Progenitor cell of endocrine pancreas (in vitro differentiated cells): ENCODE measurements around the gene FIGNL2. TPM values are rescaled to one million over a fixed set of nuclear protein-coding genes. Genes with fewer than 3 reads are reported as not detected.

Source experiments
- DNase-seq: peaks from one replicate; pipeline ENCODE4 v3.0.0; 2021; ENCODE audit warnings: low spot score; ENCODE audit not compliant: unreplicated experiment
- H3K27ac Mint-ChIP-seq: 2 replicates; pipeline ENCODE4 v1.8.0; 2021; ENCODE audit warnings: mild to moderate bottlenecking, moderate library complexity, mixed read lengths
- H3K27me3 Mint-ChIP-seq: 2 replicates; pipeline ENCODE4 v1.8.0; 2021; ENCODE audit warnings: mixed read lengths
- H3K36me3 Mint-ChIP-seq: 2 replicates; pipeline ENCODE4 v1.8.0; 2022; ENCODE audit warnings: mixed read lengths; ENCODE audit not compliant: insufficient read depth
- H3K4me1 Mint-ChIP-seq: 2 replicates; pipeline ENCODE4 v1.8.0; 2021; ENCODE audit warnings: low read depth, mixed read lengths
- H3K4me3 Mint-ChIP-seq: 2 replicates; pipeline ENCODE4 v1.8.0; 2021; ENCODE audit warnings: low read depth, mild to moderate bottlenecking, moderate library complexity, mixed read lengths
- H3K9me3 Mint-ChIP-seq: 2 replicates; pipeline ENCODE4 v1.8.0; 2021; ENCODE audit warnings: low read depth, mixed read lengths
- CTCF ChIP-seq: fragments of 200-600 bp; sonication (generic); IDR thresholded peaks from one replicate; pipeline ENCODE4 v1.5.0; 2021; ENCODE audit warnings: antibody characterized with exemption, mild to moderate bottlenecking; ENCODE audit not compliant: unreplicated experiment
- total RNA-seq: library from RNA; stranded (reverse); gene quantifications from 2 replicates; pipeline ENCODE4 v1.2.1, GENCODE V29; 2021

The FIGNL2 gene
- total RNA-seq, 1 donor from 2014 or later, result 46.7 TPM

DNA sequence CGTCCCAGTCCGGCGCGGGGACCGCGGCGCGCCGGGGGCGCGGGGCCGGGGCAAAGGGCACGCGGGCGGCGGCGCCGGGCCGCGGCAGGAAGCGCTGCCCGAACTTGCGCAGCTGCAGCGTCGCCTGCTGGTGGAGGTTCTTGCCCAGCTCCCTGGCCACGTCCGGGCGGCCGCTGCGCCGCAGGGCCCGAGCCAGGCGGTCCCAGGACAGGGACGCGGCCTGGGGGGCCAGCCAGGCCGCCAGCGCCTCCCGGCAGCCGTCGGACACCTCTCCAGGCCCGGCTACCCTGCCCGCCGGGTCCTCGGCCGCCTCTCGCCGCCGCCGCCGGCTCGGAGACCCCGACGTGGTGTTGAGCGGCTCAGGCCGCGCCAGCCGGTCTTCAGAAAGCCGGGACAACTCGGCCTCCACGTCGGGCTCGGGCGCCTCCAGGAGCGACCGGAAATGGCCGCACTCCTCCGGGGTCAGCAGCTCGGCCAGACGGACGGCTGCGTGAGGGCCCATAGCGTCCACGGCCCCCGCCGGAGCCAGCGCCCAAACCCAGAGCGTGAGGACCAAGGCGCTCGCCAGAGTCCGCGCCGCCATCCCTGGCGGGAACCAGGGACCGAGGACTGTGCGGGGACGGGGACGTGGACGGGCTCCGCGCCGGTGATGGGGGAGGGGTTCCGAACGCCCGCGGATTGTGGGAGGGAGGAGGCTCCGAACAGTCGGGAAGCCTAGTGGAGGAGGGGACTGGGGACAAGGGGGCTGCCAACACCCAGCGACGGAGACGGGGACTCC lies 34.0 kb downstream of the FIGNL2 start:
- H3K4me3 Mint-ChIP-seq, result peak overlapping the region; percentile 68
- no peak overlapping the region for H3K27ac Mint-ChIP-seq
- peaks cover 16% of the 10 kb centered on the region for H3K27me3 Mint-ChIP-seq
- H3K9me3 Mint-ChIP-seq, result no peaks in the 10 kb centered on the region
- peaks cover 8% of the 10 kb centered on the region for H3K4me1 Mint-ChIP-seq
- no peaks in the 10 kb centered on the region for H3K36me3 Mint-ChIP-seq
- TF ChIP-seq CTCF, result peak; percentile 70
- peak; percentile 71 for DNase-seq

- no peak for DNase-seq
- peak overlapping the region; percentile 21 for H3K4me3 Mint-ChIP-seq
- no peaks in the 10 kb centered on the region for H3K9me3 Mint-ChIP-seq
- peaks cover 16% of the 10 kb centered on the region for H3K27me3 Mint-ChIP-seq
- no peak for TF ChIP-seq CTCF
- H3K36me3 Mint-ChIP-seq, result no peaks in the 10 kb centered on the region
- peaks cover 8% of the 10 kb centered on the region for H3K4me1 Mint-ChIP-seq
- H3K27ac Mint-ChIP-seq, result no peak overlapping the region
Measured at GRCh38 chr12:51813931-51814310, 34.6 kb downstream of the FIGNL2 start.

- Mint-ChIP-seq H3K27me3 (peaks cover 16% of the 10 kb centered on the region), H3K9me3 (no peaks in the 10 kb centered on the region)
- DNase-seq, result no peak
Measured at GRCh38 chr12:51812871-51813270, 35.6 kb downstream of the FIGNL2 start.

DNA sequence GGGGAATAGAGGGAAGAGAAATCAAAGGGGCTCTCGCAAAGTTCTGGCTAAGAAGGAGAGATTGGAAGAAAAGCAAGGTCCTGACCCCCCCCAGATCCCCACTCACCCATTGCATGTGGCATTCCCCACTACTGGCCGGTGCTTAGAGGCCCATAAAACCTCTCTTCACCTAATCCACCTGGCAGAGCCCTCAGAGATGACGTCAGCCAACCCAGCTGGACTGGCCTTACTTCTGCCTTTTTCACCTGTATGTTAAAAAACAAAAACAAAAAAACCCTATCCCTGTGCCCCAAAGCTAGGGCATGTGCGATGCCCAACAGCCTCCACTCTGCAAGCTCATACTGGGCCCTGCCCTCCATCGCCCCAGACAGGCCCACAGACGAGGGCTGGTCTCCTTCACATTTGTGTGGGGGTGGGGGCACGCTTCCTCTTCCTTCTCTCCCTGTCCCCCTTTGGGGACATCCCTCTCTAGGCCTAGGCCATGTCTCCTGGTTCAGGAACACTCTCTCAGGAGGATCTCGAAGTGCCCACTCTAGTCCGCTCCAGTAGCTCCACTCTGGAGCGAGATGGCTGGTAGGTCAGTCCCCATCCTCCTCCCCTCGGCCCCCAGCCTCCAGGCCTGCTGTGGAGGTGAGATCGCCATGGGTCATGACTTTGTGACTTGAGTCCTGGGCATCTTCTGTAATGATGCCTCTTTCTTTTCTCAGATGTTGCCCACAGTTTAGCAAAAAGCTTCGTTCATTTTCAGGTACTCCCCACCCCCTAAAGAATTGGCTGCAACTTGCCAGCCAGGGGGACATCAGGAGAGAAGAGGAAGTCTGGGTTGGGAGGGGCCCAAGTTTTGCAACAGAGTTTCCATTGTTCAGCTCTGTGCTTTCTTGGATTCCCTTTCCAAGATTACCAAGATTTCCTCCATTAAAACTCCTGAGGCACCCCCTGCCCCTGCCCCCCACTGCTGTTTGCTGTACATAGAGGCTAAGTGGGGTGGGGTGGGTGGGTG lies 37.0 kb downstream of the FIGNL2 start:
- peaks cover 6% of the 10 kb centered on the region for H3K4me1 Mint-ChIP-seq
- H3K4me3 Mint-ChIP-seq, result no peak overlapping the region

More at GRCh38 chr12:51812871-51813270, 35.6 kb downstream of the FIGNL2 start:
- Mint-ChIP-seq H3K27ac (no peak overlapping the region), H3K36me3 (no peaks in the 10 kb centered on the region), H3K4me1 (peaks cover 8% of the 10 kb centered on the region), H3K4me3 (peak overlapping the region; percentile 50)
- no peak for TF ChIP-seq CTCF

More for the DNA sequence above, 37.0 kb downstream of the FIGNL2 start:
- Mint-ChIP-seq H3K36me3 (no peaks in the 10 kb centered on the region), H3K9me3 (no peaks in the 10 kb centered on the region), H3K27ac (no peak overlapping the region), H3K27me3 (peaks cover 16% of the 10 kb centered on the region)
- no peak for TF ChIP-seq CTCF
- DNase-seq, result no peak
